ENCODE results near the gene TUBA4B.

Gene TUBA4B

DNA sequence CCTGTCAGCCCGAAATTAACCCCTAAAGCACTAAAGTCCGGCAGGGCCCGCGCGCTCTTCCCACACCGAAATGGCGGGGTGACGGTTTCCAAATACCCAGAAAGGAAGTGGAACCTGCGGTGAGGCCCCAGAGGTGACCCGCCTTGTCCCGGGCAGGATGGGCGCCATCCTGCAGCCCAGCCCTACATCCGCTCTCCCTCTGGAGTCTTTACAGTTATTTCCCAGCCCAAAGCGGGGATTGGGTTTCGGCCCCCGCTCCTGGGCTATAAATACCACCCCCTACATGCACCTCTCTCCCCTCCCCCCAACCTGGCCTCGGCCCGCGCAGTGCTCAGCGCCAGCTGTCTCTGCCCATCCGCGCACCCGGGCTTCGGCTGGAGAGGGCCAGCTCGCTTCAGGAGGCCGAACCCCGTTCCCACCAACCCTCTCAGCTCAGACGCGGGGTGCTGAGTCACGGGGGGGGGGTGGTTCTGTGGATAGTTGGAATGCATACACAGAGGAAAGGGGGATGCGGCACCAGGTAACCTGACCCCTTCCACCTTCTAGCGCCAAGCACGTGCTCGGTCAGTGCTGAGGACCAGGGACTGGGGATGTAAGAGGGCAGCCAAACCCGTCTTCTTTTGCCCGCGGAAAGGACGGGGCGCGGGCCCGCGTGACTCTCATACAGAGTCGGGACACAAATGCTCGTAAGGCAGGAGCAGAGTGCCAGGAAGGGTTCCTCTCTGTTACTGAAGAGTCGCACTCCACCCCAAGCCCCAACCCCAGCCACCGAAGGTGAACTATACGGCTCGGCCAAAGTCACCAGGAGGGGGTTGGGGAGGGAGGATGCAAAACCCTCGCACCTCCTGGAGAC, at the start of gene TUBA4B:
TSS of gene TUBA4B (plus strand) at position 344 of the 853 bp plus-strand sequence. CDS start at position 509, 165 bp downstream.
- no peak for DNase-seq

DNA sequence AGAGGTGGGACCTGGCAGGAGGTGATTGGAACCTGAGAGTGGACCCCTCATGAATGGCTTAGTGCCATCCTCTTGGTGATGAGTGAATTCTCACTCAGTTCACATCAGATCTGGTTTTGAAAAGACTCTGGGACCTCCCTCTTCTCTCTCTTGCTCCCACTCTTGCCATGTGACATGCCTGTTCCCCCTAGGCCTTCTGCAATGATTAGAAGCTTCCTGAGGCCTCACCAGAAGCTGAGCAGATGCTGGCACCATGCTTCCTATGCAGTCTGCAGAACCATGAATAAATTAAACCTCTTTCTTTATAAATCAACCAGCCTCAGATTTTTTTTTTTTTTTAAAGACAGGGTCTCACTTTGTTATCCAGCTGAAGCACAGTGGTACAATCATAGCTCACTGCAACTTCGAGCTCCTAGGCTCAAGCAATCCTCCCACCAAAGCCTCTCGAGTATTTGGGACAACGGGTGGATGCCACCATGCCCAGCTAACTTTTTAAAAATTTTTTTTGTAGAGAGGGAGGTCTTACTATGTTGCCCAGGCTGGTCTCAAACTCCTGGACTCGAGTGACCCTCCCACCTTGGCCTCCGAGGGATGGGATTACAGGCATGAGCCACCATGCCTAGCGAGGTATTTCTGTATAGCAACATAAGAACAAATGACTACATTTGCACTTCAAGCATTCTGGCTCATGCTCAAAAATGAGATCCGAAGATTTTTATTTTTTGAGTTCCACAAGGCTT, 48.4 kb upstream of the TUBA4B start:
- no peak for DNase-seq

DNA sequence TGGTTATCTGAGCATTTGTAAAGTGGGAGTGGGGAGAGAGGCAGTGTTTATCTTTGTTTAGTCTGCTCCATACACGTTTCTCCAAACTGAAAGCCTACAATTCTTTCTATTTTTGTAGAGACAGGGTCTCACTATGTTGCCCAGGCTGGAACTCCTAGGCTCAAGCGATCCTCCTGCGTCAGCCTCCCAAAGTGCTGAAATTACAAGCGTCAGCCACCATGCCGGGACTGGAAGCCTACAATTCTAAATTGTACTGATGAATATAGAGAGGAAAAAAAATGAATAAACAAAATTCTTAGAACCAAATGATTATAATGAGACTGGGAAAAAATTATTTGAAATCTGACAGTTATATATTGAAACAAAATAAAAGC, 47.9 kb upstream of the TUBA4B start:
- no peak for DNase-seq

DNA sequence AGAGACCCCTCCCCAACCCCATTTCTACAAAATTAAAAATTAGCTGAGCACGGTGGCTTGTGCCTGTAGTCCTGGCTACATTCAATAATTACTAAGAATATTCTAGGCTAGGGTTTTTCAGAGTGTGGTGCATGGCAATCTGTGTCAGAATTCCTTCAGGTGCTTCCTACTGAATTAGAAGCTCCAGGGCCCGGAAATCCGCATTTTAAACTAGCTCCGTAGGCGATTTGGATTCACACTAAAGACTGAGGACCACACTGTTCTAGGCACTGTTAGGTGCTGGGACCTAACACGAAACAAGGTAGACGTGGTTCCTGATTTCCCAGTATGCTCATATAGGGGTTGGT, 47.1 kb upstream of the TUBA4B start:
- no peak for DNase-seq

DNA sequence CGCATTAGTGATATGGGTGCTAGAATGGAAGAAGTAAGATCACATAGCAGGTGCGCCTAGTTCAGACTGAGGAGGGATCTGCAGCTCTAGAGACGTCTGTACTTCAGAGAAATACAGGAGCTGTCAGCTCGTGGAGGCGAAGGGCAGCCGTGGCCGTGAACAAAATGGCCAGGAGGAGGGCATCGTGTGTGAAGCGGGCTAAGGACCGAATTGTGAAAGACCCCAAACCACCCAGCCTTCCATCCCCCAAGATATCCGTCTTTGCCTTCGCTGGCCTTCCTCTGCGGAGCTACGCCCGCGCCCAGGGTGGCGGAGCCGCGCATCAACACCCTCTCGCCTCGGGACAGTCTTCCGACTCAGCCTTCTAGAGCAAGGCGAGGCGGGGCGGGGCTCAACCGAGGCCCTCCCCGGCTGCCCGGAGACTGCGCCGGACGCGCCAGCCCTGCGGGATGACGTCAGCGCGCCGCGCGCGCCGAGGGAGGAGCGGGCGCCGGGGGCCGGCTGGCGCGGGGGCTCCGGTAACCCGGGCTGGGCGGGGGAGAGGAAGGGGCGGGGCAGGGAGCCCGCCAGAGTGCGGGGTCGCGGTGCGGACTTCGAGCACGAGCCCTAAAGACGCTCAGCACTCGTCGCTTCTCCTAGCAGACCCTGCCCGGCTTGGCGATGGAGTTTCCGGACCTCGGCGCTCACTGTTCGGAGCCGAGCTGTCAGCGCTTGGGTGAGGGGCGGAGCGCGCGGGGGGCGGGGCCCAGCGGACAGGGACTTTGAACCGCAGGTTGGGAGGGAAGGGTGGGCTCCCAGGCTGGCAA, 46.5 kb upstream of the TUBA4B start, which contains the start of gene ZFAND2B:
TSS of gene ZFAND2B (plus strand) at position 455 of the 806 bp plus-strand sequence. CDS start at position 661, 206 bp downstream.
- peak; percentile 91 to 93 for DNase-seq

DNA sequence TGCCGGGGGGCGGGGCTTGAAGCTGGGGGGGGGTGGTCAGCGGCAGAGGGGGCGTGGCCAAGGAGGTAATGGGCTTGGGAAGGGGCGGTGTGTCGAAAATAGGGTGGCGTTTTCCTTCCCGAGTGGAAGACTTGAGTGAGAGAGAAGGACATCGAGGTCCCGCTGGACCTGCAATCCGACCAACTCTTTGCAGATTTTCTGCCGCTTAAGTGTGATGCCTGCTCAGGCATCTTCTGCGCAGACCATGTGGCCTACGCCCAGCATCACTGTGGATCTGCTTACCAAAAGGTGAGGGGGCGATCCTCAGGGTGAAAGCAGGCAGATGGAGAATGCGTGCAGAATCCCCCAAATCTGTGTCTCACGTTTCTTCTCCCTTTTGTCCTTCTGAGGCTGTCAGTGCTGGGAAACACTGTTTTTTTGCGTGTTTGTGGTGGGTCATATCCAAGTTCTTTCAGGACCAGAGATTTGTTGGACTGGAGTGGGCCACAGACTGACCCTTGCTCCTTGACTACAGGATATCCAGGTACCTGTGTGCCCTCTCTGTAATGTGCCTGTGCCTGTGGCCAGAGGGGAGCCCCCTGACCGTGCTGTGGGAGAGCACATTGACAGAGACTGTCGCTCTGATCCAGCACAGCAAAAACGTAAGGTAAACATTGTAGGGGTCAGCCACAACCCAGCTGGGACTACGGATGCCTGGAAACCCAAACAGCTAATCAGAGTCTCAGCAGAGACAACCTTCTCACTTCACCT, 45.7 kb upstream of the TUBA4B start:
- no peak for DNase-seq

DNA sequence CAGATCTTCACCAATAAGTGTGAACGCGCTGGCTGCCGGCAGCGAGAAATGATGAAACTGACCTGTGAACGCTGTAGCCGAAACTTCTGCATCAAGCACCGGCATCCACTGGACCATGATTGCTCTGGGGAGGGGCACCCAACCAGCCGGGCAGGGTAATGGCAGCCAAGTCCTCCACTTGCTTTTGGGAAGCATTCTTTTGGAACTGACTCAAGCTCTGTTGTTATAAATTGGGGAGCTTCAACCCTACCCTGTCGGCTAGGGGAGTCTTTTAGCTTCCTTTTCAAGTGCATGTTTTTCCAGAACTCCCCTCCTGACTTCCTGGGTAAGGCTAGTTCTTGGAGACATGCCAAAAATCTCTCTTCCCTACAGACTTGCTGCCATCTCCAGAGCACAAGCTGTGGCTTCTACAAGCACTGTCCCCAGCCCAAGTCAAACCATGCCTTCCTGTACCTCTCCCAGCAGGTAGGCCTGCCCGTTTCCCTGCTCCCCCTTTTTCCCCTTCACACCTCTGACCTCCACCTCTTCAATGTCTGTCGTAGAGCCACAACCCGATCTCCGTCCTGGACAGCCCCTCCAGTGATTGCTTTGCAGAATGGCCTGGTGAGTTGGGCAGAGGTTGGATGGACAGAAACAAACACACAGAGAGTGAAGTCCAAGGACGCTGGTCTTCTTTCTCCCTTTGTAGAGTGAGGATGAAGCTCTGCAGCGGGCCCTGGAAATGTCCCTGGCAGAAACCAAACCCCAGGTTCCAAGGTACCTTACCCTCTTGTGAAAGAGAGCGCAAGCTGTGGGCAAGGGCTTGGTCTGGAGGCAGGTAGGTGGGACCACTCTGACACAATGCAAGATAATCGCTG, 44.9 kb upstream of the TUBA4B start:
- no peak for DNase-seq

DNA sequence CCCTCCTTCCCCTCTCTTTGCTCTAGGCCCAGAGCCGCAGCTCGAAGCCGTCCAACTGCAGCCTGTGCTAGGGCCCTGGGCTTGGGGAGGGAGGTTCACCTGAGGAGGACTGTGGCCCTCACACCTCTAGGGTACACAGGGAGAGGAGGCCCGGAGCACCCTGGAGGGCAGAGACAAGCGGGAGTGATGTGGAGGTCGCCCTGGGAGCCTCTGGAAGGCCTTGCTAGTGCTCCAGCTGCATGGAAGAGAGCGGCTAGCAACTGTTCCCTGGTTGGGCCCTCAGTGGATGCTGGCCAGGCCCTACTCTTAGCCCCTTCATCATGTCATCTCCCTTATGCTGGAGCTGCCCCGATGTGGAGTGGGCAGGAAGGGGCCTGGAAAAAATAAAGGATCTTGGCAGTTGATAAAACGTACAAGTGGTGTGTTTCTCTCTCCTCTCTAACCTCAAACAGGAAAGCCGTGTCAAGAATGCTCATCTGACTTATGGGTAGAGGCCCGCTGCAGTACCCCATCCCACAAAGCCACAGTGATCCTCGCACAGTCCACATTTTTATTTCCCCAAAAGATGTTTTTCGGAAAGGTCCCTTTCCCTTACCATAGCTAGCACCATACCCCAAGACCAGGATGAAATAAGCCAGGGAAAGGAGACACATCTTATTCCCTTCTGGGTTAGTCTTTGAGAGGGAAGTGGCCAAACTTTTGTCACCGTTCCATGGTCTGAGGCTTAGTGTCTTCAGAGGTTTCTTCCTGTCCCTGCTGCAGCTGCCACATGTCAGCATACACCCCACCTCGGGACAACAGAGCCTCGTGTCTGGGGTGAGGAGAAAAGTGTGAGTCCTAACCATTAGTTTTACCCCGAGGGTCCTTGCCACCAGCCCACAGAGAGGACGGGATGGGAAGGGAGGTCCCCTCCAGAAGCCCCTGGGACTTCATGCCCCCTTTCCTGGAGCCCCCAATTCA, 43.5 kb upstream of the TUBA4B start:
- DNase-seq = no peak

DNA sequence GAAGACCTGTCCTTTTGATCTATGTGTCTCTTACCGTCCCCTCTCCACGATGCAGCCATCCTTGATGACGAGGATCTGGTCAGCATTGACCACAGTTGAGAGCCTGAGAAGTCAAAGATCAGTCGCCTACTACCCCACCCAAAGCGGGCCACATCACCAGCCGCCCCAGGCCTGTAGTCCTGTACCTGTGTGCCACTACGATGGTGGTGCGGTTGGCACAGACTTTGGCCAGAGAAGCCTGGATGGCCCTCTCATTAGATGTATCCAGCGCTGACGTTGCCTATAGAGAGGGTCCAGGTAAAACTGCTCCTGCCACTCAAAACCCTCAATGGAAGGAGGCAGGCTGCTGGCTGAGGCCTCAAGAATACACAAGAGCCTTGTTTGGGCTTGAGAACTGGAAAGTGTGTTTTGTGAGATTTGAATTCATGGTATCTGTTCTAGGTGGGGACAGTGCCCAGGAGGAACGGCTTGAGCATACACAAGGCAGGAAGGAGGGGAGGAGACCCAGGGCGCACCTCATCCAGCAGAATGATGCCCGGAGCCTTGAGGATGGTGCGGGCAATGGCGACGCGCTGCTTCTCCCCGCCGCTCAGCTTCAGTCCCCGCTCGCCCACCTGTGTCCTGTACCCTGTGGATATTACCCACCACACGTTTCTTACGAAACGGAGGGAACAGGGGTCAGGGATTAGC, 42.7 kb upstream of the TUBA4B start:
- no peak for DNase-seq

DNA sequence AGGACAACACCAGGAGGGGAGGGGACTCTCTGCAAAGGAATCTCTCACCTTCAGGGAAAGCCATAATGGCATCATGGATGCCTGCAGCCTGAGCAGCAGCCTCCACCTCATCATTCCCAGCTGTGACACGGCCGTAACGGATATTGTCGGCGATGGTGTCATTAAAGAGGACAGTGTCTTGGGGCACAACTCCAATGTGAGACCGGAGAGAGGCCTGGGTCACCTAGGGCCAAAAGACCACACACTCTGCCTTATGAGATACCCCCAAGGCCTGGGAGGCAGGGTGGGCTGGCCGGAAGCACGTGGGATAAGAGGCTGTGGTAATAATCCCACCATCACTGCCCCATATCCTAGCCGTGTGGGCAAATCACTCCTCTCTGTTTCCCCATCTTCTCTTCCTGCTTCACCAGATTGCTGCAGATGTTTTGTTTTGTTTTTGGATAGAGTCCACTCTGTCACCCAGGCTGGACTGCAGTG, 42.1 kb upstream of the TUBA4B start:
- no peak for DNase-seq

DNA sequence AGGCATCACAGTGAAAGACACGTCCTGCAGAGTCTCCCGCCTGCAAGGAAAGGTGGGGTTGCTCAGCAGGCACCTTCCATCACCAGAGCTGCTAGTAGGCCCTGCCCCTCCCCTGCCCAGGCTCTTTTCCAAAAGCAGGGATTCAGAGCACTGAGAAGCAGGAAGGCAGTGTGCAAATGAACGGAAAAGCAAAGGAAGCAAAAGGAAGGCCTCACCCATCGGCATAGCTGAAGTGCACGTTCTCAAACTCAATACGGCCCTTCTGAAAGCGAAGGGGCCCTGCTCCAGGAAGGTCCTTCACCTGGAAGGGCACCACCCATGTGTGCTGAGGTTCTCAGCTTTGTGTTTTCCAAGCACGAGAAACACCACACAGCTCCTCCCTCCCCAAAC, 40.0 kb upstream of the TUBA4B start:
- DNase-seq = no peak

DNA sequence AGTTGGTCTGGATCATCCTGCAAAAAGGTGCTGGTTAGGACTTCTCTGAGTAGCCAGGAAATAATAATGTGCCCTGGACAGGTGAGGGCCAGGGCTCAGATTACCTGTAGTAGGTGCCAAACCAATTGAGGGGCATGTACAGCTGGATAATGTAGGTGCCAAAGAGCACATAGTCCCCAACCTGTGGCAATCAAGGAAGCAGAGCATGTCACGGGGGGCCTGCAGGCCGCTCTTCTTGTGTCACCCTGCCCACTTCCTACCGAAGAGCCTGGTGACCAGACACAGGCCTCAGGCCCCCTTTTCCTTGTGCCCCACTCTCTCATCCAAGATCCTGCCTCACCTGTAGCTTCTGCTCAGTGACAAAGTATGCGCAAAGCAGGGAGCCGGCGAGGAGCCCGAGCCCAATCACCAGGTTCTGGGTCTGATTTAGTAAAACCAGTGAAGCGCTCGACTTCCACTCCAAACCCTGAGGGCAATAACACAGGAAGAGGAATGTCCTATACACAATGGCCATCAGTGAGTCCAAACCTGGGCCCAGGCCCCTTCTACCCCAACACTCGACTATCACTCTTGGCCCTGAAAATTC, 39.5 kb upstream of the TUBA4B start:
- DNase-seq = no peak

DNA sequence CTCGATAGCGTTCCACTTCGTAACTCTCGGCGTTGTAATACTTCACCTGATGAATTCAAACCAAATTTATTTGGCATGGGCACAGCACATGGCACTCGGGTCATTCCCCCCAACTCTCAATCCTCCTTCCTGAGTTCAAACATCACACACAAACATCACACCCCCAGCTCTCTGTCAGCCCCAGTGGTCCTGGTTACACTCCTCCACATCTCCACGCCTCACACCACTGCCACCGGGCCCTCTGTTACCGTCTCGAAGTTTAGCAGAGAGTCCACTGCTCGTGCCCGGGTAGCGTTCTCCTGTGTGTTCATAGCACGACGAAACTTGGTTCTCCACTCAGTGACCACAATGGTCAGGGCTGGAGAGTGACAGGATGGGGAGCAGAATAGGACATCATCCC, 38.9 kb upstream of the TUBA4B start:
- no peak for DNase-seq

DNA sequence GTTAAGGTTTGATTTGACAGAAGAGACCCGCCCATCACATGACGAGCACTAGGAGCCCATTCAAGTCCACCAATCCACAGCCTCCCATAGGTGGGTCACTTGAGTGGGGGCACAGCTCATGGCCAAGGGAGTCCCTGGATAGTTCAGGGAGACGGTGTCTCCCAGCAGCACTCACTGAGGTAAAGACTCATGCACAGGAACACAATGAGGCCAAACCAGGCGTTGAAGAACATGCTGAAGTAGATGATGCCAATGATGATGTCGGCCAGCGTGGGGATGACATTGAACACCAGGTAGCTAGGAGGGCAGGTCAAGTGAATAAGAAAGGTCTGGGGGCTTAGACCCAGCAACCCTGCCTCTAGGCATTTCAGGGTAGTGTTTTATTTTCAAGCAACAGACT, 38.3 kb upstream of the TUBA4B start:
- DNase-seq = no peak

DNA sequence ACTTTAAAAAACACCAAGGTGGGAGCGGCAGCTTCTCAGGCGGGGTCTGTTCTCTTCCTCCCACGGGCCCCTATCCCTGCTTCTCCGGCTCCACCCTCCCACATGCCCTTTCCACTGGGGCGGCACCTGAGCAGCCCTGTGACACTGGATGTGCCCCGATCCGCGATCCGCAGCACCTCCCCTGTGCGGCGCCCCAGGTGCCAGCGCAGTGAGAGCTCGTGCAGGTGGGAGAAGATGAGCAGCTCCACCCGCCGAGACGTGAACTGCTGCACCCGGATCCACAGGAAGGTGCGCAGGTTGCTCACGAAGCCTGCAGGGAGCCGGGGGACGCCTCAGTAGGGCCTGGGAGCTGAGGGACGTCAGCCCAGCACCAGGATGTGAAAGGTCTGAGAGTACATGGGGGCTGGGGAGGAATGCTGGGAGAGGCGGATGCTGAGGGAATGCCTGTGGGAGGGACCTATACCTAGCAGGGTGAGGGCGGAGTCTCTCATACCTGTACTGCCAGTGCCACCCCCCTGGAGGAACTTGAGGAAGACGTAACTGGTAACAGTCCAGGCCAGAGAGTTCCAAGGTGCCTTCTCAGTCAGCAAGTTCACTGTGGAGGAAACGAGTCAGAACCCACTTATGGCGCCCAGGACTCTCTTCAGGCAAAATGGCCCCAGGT, 37.0 kb upstream of the TUBA4B start:
- no peak for DNase-seq

DNA sequence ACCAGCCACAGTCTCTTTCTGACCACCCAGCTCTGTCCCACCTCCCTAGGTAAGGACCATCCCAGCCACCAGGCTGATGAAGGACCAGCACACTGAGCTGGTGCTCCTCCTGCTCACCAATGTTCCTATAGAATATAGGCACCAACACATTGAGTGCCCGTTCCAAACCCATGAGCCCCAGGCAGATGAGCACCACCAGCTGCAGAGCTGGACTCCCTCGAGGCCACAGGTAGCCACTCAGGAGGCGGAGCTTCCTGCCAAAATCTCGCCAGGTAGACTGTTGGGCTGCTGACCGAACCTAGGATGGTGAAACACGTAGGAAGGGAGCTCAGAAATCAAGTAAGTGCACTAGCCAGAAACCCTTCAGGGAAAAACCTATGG, 36.5 kb upstream of the TUBA4B start:
- no peak for DNase-seq

DNA sequence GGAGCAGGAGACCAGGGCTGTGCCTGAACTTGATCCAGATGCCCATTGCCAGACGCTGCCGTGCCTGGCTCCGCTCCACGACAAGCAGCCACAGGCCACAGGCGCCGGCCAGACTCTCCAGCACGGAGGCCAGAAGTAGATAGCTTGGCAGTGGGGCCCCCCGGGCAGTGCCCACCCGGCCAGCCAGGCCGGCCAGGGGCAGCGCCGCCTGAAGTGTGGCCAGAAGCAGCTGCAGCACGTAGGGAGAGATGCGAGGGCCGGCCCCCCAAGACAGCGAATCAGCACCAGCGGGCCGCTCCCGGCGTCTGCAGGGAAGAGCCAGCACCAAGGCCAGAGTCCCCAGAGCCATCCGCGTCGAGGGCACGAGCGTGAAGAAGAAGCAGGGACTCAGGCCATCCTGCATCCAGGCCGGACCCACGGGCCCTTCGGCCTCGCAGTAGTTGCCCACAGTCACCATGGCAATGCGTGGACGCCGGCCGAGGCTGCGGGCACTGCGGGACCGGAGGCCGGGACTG, 34.8 kb upstream of the TUBA4B start:
- peak in 1 of 2 donors; percentile 69 for DNase-seq

Measured in hippocampal formation (tissue), 2 donors.